Measurements from ENCODE around the gene TTC31. TPM values are rescaled to one million over a fixed set of nuclear protein-coding genes. Genes with fewer than 3 reads are reported as not detected.

Gene TTC31
- total and polyA plus RNA-seq, 2 experiments from 2014 or later = 15.9 to 20.4 TPM

DNA sequence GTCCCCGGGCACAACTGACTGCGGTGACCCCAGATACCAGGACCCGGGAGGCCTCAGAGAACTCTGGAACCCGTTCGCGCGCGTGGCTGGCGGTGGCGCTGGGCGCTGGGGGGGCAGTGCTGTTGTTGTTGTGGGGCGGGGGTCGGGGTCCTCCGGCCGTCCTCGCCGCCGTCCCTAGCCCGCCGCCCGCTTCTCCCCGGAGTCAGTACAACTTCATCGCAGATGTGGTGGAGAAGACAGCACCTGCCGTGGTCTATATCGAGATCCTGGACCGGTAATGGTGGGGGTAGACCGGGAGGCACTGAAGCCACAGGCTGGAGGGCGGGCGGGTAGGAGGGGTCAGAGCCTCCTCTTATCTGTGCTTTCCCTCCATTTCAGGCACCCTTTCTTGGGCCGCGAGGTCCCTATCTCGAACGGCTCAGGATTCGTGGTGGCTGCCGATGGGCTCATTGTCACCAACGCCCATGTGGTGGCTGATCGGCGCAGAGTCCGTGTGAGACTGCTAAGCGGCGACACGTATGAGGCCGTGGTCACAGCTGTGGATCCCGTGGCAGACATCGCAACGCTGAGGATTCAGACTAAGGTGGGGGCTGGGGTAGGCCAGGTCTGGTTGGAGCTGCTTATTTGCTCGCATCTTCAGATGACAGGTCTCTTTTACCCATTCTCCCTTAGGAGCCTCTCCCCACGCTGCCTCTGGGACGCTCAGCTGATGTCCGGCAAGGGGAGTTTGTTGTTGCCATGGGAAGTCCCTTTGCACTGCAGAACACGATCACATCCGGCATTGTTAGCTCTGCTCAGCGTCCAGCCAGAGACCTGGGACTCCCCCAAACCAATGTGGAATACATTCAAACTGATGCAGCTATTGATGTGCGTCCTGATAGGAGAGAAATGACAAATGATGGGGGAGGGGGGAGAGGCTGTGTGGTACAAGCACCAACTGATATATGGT, 47.6 kb downstream of the TTC31 start:
- in situ Hi-C loops (cut with MboI) = no loop called here
- Histone ChIP-seq H3K27me3 (replicated peaks; ENCODE audit: insufficient read depth) (no peaks in the 10 kb centered on the region), H3K9me3 (ENCODE audit: low read depth) (no peaks in the 10 kb centered on the region), H3K36me3 (ENCODE audit: low read depth) (0 out of 2 replicates have a peak, but pooled peaks cover 11% of the 10 kb centered on the region), H4K20me1 (ENCODE audit: insufficient read depth) (no peaks in the 10 kb centered on the region), H2AFZ (peak overlapping the region; percentile 81), H3F3A (ENCODE audit: insufficient read depth) (peaks cover 20% of the 10 kb centered on the region; the same call in 1 of the 2 replicates), H3K9me2 (ENCODE audit: insufficient read depth) (no peaks in the 10 kb centered on the region), H3K4me1 (ENCODE audit: insufficient read depth) (peaks cover 22% of the 10 kb centered on the region), H3K79me2 (ENCODE audit: insufficient read depth) (peaks cover 51% of the 10 kb centered on the region), H3K27ac (peak overlapping the region; percentile 54), H3K9ac (peak overlapping the region; percentile 89), H3K4me2 (ENCODE audit: unreplicated experiment) (peak overlapping the region; percentile 94), H3K4me3 (peak overlapping the region; percentile 80)
- DNase-seq = peak; percentile 60
- no peak for TF ChIP-seq EZH2 (IDR thresholded peaks at IDR 0.05; ENCODE audit: insufficient read depth, poor library complexity, severe bottlenecking)
- no peak for TF ChIP-seq EZH2phosphoT487 (IDR thresholded peaks at IDR 0.05; ENCODE audit: insufficient read depth, low read depth)
- WGBS, 2 experiments (ENCODE audit: low coverage in 1 of 2, low lambda C conversion rate in 2 of 2, missing lambda C conversion rate in 2 of 2) = 0 to 3% methylated on average over 32 to 54 of the region's 54 CpGs

DNA sequence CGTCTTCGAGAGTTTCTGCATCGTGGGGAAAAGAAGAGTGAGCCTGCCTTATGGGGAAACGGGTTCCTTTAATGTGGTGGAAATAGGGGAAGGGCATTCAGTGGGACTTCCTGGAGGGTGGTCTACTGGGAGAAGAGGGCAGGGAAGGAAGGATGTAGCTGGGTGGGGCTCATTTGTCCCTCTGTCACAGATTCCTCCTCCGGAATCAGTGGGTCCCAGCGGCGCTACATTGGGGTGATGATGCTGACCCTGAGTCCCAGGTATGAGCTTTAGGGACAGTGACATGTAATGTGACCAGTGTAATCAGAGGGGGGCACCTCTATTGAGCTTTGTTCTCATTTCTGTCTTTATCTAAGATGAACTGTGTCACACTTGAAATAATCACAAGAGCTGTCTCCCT, 48.8 kb downstream of the TTC31 start:
- 0 out of 2 replicates have a peak, but pooled peaks cover 4% of the 10 kb centered on the region for H3K36me3 ChIP-seq (ENCODE audit: low read depth)

DNA sequence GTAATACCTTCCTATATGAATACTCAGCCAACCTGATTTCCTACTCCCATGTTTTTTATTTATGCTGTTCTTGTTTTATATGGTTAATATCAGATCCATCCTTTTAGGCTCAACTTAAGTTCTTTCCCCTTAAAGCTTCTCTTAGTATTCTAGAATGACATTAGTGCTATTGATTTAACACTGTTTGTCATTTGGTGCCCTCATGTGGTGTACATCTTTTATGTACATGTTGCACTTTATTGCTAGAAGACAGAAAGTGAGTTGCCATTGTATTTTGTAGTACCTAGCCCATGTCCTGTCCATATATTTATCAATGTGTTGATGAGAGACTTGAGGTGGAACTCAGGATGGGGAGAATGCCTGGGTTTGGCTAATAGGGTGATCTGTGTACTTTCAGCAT, 49.3 kb downstream of the TTC31 start:
- Histone ChIP-seq H3F3A (ENCODE audit: insufficient read depth) (peaks cover 20% of the 10 kb centered on the region; the same call in 1 of the 2 replicates), H3K9ac (no peak overlapping the region), H3K9me2 (ENCODE audit: insufficient read depth) (no peaks in the 10 kb centered on the region), H3K9me3 (ENCODE audit: low read depth) (no peaks in the 10 kb centered on the region), H3K36me3 (ENCODE audit: low read depth) (no peaks in the 10 kb centered on the region), H3K4me2 (ENCODE audit: unreplicated experiment) (no peak overlapping the region), H3K4me3 (peak overlapping the region; percentile 80; the same call in 1 of the 2 replicates), H2AFZ (no peak overlapping the region), H3K79me2 (ENCODE audit: insufficient read depth) (peaks cover 46% of the 10 kb centered on the region), H3K27ac (no peak overlapping the region), H4K20me1 (ENCODE audit: insufficient read depth) (no peaks in the 10 kb centered on the region), H3K27me3 (replicated peaks; ENCODE audit: insufficient read depth) (no peaks in the 10 kb centered on the region), H3K4me1 (ENCODE audit: insufficient read depth) (peaks cover 22% of the 10 kb centered on the region)
- DNase-seq = peak; percentile 72
- TF ChIP-seq EZH2phosphoT487 (IDR thresholded peaks at IDR 0.05; ENCODE audit: insufficient read depth, low read depth) = no peak
- TF ChIP-seq EZH2 (IDR thresholded peaks at IDR 0.05; ENCODE audit: insufficient read depth, poor library complexity, severe bottlenecking) = no peak
- in situ Hi-C loops (cut with MboI) = no loop called here

More for the DNA sequence above, 48.8 kb downstream of the TTC31 start:
- Histone ChIP-seq H3F3A (ENCODE audit: insufficient read depth) (peaks cover 20% of the 10 kb centered on the region; the same call in 1 of the 2 replicates), H3K4me2 (ENCODE audit: unreplicated experiment) (peak overlapping the region; percentile 94), H4K20me1 (ENCODE audit: insufficient read depth) (no peaks in the 10 kb centered on the region), H3K4me1 (ENCODE audit: insufficient read depth) (peaks cover 22% of the 10 kb centered on the region), H3K4me3 (peak overlapping the region; percentile 80; the same call in 1 of the 2 replicates), H3K79me2 (ENCODE audit: insufficient read depth) (peaks cover 51% of the 10 kb centered on the region), H3K9ac (peak overlapping the region; percentile 89), H3K27me3 (replicated peaks; ENCODE audit: insufficient read depth) (no peaks in the 10 kb centered on the region), H3K9me2 (ENCODE audit: insufficient read depth) (no peaks in the 10 kb centered on the region), H3K9me3 (ENCODE audit: low read depth) (no peaks in the 10 kb centered on the region), H2AFZ (no peak overlapping the region), H3K27ac (no peak overlapping the region)
- TF ChIP-seq EZH2 (IDR thresholded peaks at IDR 0.05; ENCODE audit: insufficient read depth, poor library complexity, severe bottlenecking) (no peak), EZH2phosphoT487 (IDR thresholded peaks at IDR 0.05; ENCODE audit: insufficient read depth, low read depth) (no peak)
- WGBS, 2 experiments (ENCODE audit: low coverage in 1 of 2, low lambda C conversion rate in 2 of 2, missing lambda C conversion rate in 2 of 2) = 82 to 86% methylated on average over 7 of the region's 7 CpGs
- in situ Hi-C loops (cut with MboI) = no loop called here
- DNase-seq = no peak

DNA sequence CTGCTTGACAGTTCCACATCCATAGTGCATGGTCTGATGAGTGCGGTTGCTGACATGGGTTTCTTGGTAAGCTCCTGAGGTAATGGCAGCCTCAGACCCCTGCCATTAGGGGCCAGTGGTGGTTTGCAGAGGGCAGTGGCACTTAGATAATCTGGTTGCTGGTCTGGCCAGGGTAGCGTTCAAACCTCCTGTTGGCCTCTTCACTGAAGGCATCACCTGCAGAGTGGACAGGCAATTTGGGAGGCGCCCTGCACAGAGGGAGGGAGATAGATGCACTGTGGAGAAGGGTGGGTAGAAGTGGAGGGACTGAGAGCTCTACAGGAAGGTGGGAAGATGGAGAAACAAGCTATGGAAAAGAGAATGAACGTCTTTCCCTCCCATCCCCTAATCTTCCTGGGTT, 50.6 kb downstream of the TTC31 start:
- Histone ChIP-seq H3K79me2 (ENCODE audit: insufficient read depth) (peaks cover 34% of the 10 kb centered on the region), H3K9me2 (ENCODE audit: insufficient read depth) (no peaks in the 10 kb centered on the region), H3K4me3 (no peak overlapping the region), H3F3A (ENCODE audit: insufficient read depth) (peaks cover 30% of the 10 kb centered on the region), H3K4me1 (ENCODE audit: insufficient read depth) (peaks cover 16% of the 10 kb centered on the region), H3K27me3 (replicated peaks; ENCODE audit: insufficient read depth) (no peaks in the 10 kb centered on the region), H4K20me1 (ENCODE audit: insufficient read depth) (no peaks in the 10 kb centered on the region), H3K27ac (no peak overlapping the region), H3K9ac (no peak overlapping the region), H2AFZ (no peak overlapping the region), H3K9me3 (ENCODE audit: low read depth) (no peaks in the 10 kb centered on the region), H3K36me3 (ENCODE audit: low read depth) (no peaks in the 10 kb centered on the region), H3K4me2 (ENCODE audit: unreplicated experiment) (no peak overlapping the region)
- DNase-seq = no peak
- WGBS, 2 experiments (ENCODE audit: low coverage in 1 of 2, low lambda C conversion rate in 2 of 2, missing lambda C conversion rate in 2 of 2) = 77 to 80% methylated on average over 4 of the region's 4 CpGs
- in situ Hi-C loops (cut with MboI) = no loop called here
- no peak for TF ChIP-seq EZH2 (IDR thresholded peaks at IDR 0.05; ENCODE audit: insufficient read depth, poor library complexity, severe bottlenecking)
- no peak for TF ChIP-seq EZH2phosphoT487 (IDR thresholded peaks at IDR 0.05; ENCODE audit: insufficient read depth, low read depth)

Data from GM23248 (cell line).